SK-N-SH (cell line): ENCODE data around the gene ANKMY1. TPM values are rescaled to one million over a fixed set of nuclear protein-coding genes. Genes with fewer than 3 reads are reported as not detected.

ENCODE experiments used
- CTCF ChIA-PET: fragments of 300-600, 350-600 bp; formaldehyde crosslinking; extraction: SDS; loops from one replicate; lab custom pipeline; 2021; lab: Yijun Ruan, JAX
- POLR2A ChIA-PET: fragments of 350-600 bp; sonication (Branson Sonifier 250); formaldehyde crosslinking; extraction: SDS; loops from one replicate; lab custom pipeline; 2020; ENCODE audit warnings: antibody characterized with exemption, inconsistent platforms; lab: Yijun Ruan, JAX
- DNase-seq: peaks from one replicate; pipeline ENCODE4 v3.0.0; 2012
- H2AFZ ChIP-seq: fragments of 200-600 bp; sonication (generic); 2 replicates; pipeline ENCODE4 v1.8.1; 2016; ENCODE audit warnings: antibody characterized with exemption, mild to moderate bottlenecking, low read depth
- H3F3A ChIP-seq: fragments of 200-600 bp; sonication (generic); replicated peaks from 2 replicates; pipeline ENCODE3; 2016; ENCODE audit warnings: antibody characterized with exemption, mild to moderate bottlenecking; ENCODE audit not compliant: insufficient read depth
- H3K27ac ChIP-seq, 2 experiments: fragments of 200-500 bp in 1 of 2; fragments of 200-600 bp in 1 of 2; sonication (Bioruptor generic) in 1 of 2; sonication (generic), shearing (Covaris generic) in 1 of 2; 2 replicates each; pipeline versions ENCODE4 v1.5.1 to v1.6.1; 2014 to 2016; ENCODE audit warnings: low read depth in 2 of 2, inconsistent platforms in 1 of 2, low read length in 1 of 2, mild to moderate bottlenecking in 1 of 2, mixed read lengths in 1 of 2
- H3K27me3 ChIP-seq: fragments of 200-600 bp; sonication (generic), shearing (Covaris generic); 2 replicates; pipeline ENCODE4 v1.6.1; 2016; ENCODE audit warnings: mixed run types; ENCODE audit not compliant: insufficient read depth
- H3K36me3 ChIP-seq, 2 experiments: fragments of 200-500 bp in 1 of 2; fragments of 200-600 bp in 1 of 2; sonication (Bioruptor generic) in 1 of 2; sonication (generic) in 1 of 2; replicated peaks in 1 of 2; 2 replicates each; pipeline versions ENCODE3 to v1.5.1; 2014 to 2016; ENCODE audit warnings: low read length in 1 of 2, mild to moderate bottlenecking in 1 of 2; ENCODE audit not compliant: insufficient read depth in 2 of 2, control insufficient read depth in 1 of 2
- H3K4me1 ChIP-seq, 2 experiments: fragments of 200-500 bp in 1 of 2; fragments of 200-600 bp in 1 of 2; sonication (Bioruptor generic) in 1 of 2; sonication (generic), shearing (Covaris generic) in 1 of 2; 2 replicates each; pipeline versions ENCODE4 v1.5.1 to v1.6.1; 2014 to 2016; ENCODE audit warnings: low read depth in 1 of 2, low read length in 1 of 2, mixed run types in 1 of 2; ENCODE audit not compliant: insufficient read depth in 2 of 2, control insufficient read depth in 1 of 2
- H3K4me2 ChIP-seq: fragments of 200-600 bp; sonication (generic), shearing (Covaris generic); 2 replicates; pipeline ENCODE4 v1.6.1; 2017; ENCODE audit warnings: mixed run types
- H3K4me3 ChIP-seq, 2 experiments: fragments of 200-500 bp in 1 of 2; fragments of 200-600 bp in 1 of 2; sonication (Bioruptor generic) in 1 of 2; sonication (generic), shearing (Covaris generic) in 1 of 2; 2 replicates each; pipeline versions ENCODE4 v1.5.1 to v1.8.1; 2014 to 2016; ENCODE audit warnings: low read depth in 2 of 2, inconsistent platforms in 1 of 2, low read length in 1 of 2, mild to moderate bottlenecking in 1 of 2, mixed read lengths in 1 of 2, moderate library complexity in 1 of 2
- H3K79me2 ChIP-seq: fragments of 200-600 bp; sonication (generic); 2 replicates; pipeline ENCODE4 v1.8.1; 2017; ENCODE audit warnings: mild to moderate bottlenecking; ENCODE audit not compliant: insufficient read depth
- H3K9ac ChIP-seq: fragments of 200-600 bp; sonication (generic); 2 replicates; pipeline ENCODE4 v1.6.1; 2017; ENCODE audit warnings: mixed run types
- H3K9me2 ChIP-seq: fragments of 200-600 bp; sonication (generic); 2 replicates; pipeline ENCODE4 v1.6.1; 2017; ENCODE audit warnings: mixed run types
- H3K9me3 ChIP-seq: fragments of 200-600 bp; sonication (generic); 2 replicates; pipeline ENCODE4 v1.6.1; 2017; ENCODE audit warnings: mixed run types, mild to moderate bottlenecking, moderate library complexity
- H4K20me1 ChIP-seq: fragments of 200-600 bp; sonication (generic); 2 replicates; pipeline ENCODE4 v1.6.1; 2017; ENCODE audit warnings: mild to moderate bottlenecking, mixed run types; ENCODE audit not compliant: insufficient read depth
- CHD2 ChIP-seq: fragments of 150-350 bp; IDR thresholded peaks from 2 replicates; pipeline ENCODE4 v1.6.1; 2018; ENCODE audit warnings: low read length; ENCODE audit not compliant: partially characterized antibody
- ELF1 ChIP-seq: IDR thresholded peaks from 2 replicates; pipeline ENCODE4 v1.4.0; 2012
- FOXJ3 ChIP-seq: sonication (generic); formaldehyde crosslinking; IDR thresholded peaks from 2 replicates; pipeline ENCODE4 v1.5.1; 2020; ENCODE audit warnings: mild to moderate bottlenecking, missing genetic modification reagents
- FOXM1 ChIP-seq: IDR thresholded peaks from 2 replicates; pipeline ENCODE4 v1.4.0; 2012; ENCODE audit warnings: low read depth, mild to moderate bottlenecking
- JUND ChIP-seq: IDR thresholded peaks from 2 replicates; pipeline ENCODE4 v1.4.0; 2012
- MEF2A ChIP-seq: IDR thresholded peaks from 2 replicates; pipeline ENCODE4 v1.4.0; 2012; ENCODE audit warnings: low read depth, borderline replicate concordance
- POLR2AphosphoS5 ChIP-seq: IDR thresholded peaks from 2 replicates; pipeline ENCODE4 v1.6.1; 2012; ENCODE audit warnings: low read depth, low read length
- RAD21 ChIP-seq: IDR thresholded peaks from 2 replicates; pipeline ENCODE4 v1.6.1; 2012; ENCODE audit warnings: mild to moderate bottlenecking, low read length
- RCOR1 ChIP-seq: fragments of 150-350 bp; IDR thresholded peaks from 2 replicates; pipeline ENCODE4 v1.6.1; 2017; ENCODE audit warnings: antibody characterized with exemption, low read length
- RXRA ChIP-seq: IDR thresholded peaks from 2 replicates; pipeline ENCODE4 v1.4.0; 2012; ENCODE audit warnings: low read depth, mild to moderate bottlenecking, borderline replicate concordance
- TAF1 ChIP-seq: IDR thresholded peaks from 2 replicates; pipeline ENCODE4 v1.6.1; 2012; ENCODE audit warnings: low read depth, mild to moderate bottlenecking, low read length, moderate library complexity, borderline replicate concordance
- TCF12 ChIP-seq: IDR thresholded peaks from 2 replicates; pipeline ENCODE4 v1.4.0; 2012
- YY1 ChIP-seq: IDR thresholded peaks from 2 replicates; pipeline ENCODE4 v1.4.0; 2012; ENCODE audit warnings: low read depth, mild to moderate bottlenecking
- WGBS: methylation state at CpG from one replicate; pipeline ENCODE4 v1.1.6; 2017; ENCODE audit warnings: low lambda C conversion rate; 5-methylcytosine and 5-hydroxymethylcytosine counted together
- polyA plus RNA-seq, 3 experiments: library from polyadenylated mRNA; depleted of rRNA; stranded (reverse); fragments of >200 nt; gene quantifications; 2 replicates each; pipeline ENCODE4 v1.2.3, GENCODE V29; 2012
- TF ChIP-seq, protein P1 (sequence below): fragments of 200-600 bp; sonication (generic); IDR thresholded peaks from 2 replicates; pipeline ENCODE4 v1.6.1; 2017; ENCODE audit warnings: antibody characterized with exemption, mild to moderate bottlenecking, moderate library complexity
- TF ChIP-seq, protein P2 (sequence below): IDR thresholded peaks from 2 replicates; pipeline ENCODE4; 2012
- TF ChIP-seq, protein P3 (sequence below): IDR thresholded peaks from 2 replicates; pipeline ENCODE4 v1.4.0; 2012; ENCODE audit warnings: low read depth, borderline replicate concordance
- TF ChIP-seq, protein P4 (sequence below): fragments of 150-350 bp; IDR thresholded peaks from 2 replicates; pipeline ENCODE4 v1.6.1; 2017; ENCODE audit warnings: antibody characterized with exemption, low read length, low read depth, borderline replicate concordance

Gene ANKMY1
- polyA plus RNA-seq, 1 of the 3 experiments (the other 2 are of a cell fraction): 12.1 TPM

DNA sequence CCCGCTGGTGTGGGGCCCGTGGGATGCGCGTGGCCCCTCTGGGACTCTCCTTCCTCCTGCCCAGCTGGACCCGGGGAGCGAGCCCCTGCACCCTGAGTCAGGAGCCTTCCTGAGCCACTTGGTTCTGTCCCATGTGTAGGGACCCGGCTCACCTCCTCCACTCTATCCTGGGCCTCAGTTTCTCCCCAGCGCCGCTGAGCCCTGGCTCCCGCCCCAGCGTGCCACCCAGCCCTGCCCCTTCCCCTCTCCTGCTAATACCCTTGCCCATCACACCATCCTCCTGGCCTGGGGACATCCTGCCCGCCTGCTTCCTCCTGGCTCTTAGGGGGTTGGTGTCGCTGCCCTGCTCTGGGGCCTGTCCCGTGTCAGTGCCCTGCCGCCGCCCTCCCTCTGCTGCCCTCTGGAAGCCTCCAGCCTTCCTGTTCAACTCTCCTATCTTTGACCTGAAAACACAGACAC is 97.5 kb downstream of the ANKMY1 start (continued):
- TF ChIP-seq, protein P1, sequence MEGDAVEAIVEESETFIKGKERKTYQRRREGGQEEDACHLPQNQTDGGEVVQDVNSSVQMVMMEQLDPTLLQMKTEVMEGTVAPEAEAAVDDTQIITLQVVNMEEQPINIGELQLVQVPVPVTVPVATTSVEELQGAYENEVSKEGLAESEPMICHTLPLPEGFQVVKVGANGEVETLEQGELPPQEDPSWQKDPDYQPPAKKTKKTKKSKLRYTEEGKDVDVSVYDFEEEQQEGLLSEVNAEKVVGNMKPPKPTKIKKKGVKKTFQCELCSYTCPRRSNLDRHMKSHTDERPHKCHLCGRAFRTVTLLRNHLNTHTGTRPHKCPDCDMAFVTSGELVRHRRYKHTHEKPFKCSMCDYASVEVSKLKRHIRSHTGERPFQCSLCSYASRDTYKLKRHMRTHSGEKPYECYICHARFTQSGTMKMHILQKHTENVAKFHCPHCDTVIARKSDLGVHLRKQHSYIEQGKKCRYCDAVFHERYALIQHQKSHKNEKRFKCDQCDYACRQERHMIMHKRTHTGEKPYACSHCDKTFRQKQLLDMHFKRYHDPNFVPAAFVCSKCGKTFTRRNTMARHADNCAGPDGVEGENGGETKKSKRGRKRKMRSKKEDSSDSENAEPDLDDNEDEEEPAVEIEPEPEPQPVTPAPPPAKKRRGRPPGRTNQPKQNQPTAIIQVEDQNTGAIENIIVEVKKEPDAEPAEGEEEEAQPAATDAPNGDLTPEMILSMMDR: no peak
- TF ChIP-seq FOXM1 (no peak), RAD21 (no peak), JUND (no peak), RCOR1 (no peak), MEF2A (no peak)
- TF ChIP-seq, all 33 proteins: peak for 0

DNA sequence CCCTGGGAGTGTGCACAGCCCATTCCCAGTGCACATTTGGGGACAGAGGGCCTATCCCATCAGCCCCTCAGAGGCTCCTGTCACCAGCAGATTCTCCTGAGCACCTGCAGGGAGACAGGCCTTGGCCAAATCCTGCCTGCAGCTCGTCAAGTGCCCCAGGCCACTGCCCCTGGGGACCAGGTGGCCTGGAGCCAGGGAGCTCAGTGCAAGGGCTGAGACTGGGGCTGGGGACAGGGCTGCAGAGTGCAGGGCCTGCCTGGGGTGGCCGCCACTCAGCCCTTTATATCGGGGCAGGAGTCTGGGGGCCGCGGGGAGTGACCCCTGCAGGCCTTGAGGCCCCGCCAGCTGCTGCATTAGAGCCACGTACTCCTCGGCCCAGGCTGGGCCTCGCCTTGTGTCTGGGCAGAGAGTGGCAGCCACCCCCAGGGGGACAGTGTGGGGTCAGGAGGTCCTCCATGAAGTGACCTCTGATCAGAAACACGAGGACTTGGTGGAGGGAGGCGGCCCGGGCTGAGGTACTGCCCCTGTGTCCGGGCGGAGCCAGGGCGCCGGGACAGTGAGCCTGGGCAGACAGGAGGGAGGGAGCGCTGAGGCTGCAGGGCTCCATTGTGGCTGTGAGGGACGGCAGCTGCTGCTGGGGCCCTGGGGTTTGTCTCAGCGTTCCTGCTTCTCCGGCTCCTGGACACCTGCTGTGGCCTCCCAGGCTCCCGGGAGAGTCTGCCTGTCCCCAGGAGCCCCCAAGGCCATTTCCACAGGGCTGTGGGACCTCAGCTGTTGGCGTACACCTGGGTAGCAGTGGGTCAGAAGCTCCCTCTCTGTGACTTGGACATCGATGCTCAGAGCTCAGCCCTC is 98.2 kb downstream of the ANKMY1 start:
- H3F3A ChIP-seq: no peaks in the 10 kb centered on the region
- peaks cover 3% of the 10 kb centered on the region; the same call in 1 of the 2 replicates for H3K79me2 ChIP-seq
- H3K4me1 ChIP-seq: peaks cover 0 to 7% of the 10 kb centered on the region in 2 experiments; a peak in 1 of 4 replicates
- no peaks in the 10 kb centered on the region for H3K9me3 ChIP-seq
- H3K27me3 ChIP-seq: no peaks in the 10 kb centered on the region
- peaks cover 42% of the 10 kb centered on the region for H4K20me1 ChIP-seq
- H3K9me2 ChIP-seq: no peaks in the 10 kb centered on the region
- H2AFZ ChIP-seq: no peak overlapping the region
- POLR2A ChIA-PET: no interaction called here
- peaks cover 0 to 23% of the 10 kb centered on the region in 2 experiments for H3K36me3 ChIP-seq
- CTCF ChIA-PET: interaction anchor here (1.0 to 1.8 kb wide), 5 partner anchors 9 to 227 kb away, joined by 3 to 5 read pairs (median 3); no protein-coding TSS in a partner anchor
- H3K27ac ChIP-seq: no peak overlapping the region
- TF ChIP-seq RCOR1: no peak
- TF ChIP-seq, protein P2, sequence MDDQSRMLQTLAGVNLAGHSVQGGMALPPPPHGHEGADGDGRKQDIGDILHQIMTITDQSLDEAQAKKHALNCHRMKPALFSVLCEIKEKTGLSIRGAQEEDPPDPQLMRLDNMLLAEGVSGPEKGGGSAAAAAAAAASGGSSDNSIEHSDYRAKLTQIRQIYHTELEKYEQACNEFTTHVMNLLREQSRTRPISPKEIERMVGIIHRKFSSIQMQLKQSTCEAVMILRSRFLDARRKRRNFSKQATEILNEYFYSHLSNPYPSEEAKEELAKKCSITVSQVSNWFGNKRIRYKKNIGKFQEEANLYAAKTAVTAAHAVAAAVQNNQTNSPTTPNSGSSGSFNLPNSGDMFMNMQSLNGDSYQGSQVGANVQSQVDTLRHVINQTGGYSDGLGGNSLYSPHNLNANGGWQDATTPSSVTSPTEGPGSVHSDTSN: no peak
- TF ChIP-seq MEF2A: no peak
- H3K4me2 ChIP-seq: no peak overlapping the region
- no peak overlapping the region for H3K9ac ChIP-seq
- H3K4me3 ChIP-seq: no peak overlapping the region
- DNase-seq: no peak
- 99% methylated on average over 9 of the region's 23 CpGs for WGBS

DNA sequence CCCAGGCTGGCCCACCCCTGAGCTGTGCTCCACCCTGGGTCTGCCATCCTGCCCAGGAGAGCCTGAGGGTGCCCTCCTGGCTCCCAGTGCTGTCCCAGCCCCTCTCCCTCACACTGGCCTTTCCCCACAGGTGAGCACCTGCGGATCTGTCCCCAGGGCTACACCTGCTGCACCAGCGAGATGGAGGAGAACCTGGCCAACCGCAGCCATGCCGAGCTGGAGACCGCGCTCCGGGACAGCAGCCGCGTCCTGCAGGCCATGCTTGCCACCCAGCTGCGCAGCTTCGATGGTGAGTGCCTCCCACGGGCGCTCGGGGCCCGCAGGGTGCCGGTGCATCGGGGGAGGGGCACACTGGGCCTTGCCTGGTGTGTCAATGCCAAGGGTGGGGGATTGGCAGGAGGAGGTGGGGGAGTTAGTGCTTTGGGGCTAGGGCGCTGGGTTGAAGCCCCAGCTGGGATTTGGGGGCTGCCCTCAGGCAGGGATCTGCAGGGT is 98.8 kb downstream of the ANKMY1 start:
- Histone ChIP-seq H3K4me3 (no peak overlapping the region), H3K4me2 (no peak overlapping the region), H3K9me3 (no peaks in the 10 kb centered on the region), H4K20me1 (peaks cover 49% of the 10 kb centered on the region), H3K9me2 (no peaks in the 10 kb centered on the region), H3K36me3 (peaks cover 0 to 16% of the 10 kb centered on the region in 2 experiments), H3K9ac (no peak overlapping the region), H3K27ac (no peak overlapping the region), H3K27me3 (no peaks in the 10 kb centered on the region), H3F3A (no peaks in the 10 kb centered on the region), H3K79me2 (peaks cover 8% of the 10 kb centered on the region; the same call in 1 of the 2 replicates), H2AFZ (no peak overlapping the region), H3K4me1 (peaks cover 0 to 13% of the 10 kb centered on the region in 2 experiments; a peak in 1 of 4 replicates)
- ChIA-PET POLR2A (no interaction called here), CTCF (interaction anchor here (0.7 to 1.8 kb wide), 5 partner anchors 20 to 692 kb away, joined by 3 to 5 read pairs (median 4); no protein-coding TSS in a partner anchor)
- no peak for DNase-seq
- 100% methylated on average over 1 of the region's 18 CpGs for WGBS
- TF ChIP-seq CHD2: no peak
- no peak for TF ChIP-seq POLR2AphosphoS5
- TF ChIP-seq JUND: no peak
- TF ChIP-seq ELF1: no peak
- TF ChIP-seq, protein P3, sequence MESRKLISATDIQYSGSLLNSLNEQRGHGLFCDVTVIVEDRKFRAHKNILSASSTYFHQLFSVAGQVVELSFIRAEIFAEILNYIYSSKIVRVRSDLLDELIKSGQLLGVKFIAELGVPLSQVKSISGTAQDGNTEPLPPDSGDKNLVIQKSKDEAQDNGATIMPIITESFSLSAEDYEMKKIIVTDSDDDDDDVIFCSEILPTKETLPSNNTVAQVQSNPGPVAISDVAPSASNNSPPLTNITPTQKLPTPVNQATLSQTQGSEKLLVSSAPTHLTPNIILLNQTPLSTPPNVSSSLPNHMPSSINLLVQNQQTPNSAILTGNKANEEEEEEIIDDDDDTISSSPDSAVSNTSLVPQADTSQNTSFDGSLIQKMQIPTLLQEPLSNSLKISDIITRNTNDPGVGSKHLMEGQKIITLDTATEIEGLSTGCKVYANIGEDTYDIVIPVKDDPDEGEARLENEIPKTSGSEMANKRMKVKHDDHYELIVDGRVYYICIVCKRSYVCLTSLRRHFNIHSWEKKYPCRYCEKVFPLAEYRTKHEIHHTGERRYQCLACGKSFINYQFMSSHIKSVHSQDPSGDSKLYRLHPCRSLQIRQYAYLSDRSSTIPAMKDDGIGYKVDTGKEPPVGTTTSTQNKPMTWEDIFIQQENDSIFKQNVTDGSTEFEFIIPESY: no peak
- TF ChIP-seq RXRA: no peak
- TF ChIP-seq TAF1: no peak
- no peak for TF ChIP-seq YY1
- TF ChIP-seq FOXJ3 (CRISPR knock-in tag): no peak
- TF ChIP-seq MEF2A: no peak
- TF ChIP-seq, protein P4, sequence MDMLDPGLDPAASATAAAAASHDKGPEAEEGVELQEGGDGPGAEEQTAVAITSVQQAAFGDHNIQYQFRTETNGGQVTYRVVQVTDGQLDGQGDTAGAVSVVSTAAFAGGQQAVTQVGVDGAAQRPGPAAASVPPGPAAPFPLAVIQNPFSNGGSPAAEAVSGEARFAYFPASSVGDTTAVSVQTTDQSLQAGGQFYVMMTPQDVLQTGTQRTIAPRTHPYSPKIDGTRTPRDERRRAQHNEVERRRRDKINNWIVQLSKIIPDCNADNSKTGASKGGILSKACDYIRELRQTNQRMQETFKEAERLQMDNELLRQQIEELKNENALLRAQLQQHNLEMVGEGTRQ: no peak
- no peak for TF ChIP-seq TCF12
